ENCODE data around the gene MEPE.

GRCh38 chr4:87848622-87849351 lies 16.0 kb downstream of the MEPE start:
- TF ChIP-seq TAF1 (IDR thresholded peaks at IDR 0.05; ENCODE audit: borderline replicate concordance, low read depth, low read length) (no peak), POLR2AphosphoS5 (IDR thresholded peaks at IDR 0.05; ENCODE audit: low read depth, low read length) (no peak), POLR2A (IDR thresholded peaks at IDR 0.05; ENCODE audit: low read depth, low read length) (no peak)
